Vagina (tissue), 2 donors: ENCODE data around the gene DCBLD2.

Source experiments
- CTCF ChIP-seq, 3 experiments: fragments of 450-650 bp in 2 of 3; fragments of 200-600 bp in 1 of 3; sonication (generic) in 1 of 3; IDR thresholded peaks; one replicate each; pipeline ENCODE4 v1.5.1; 2017 to 2019; ENCODE audit warnings: antibody characterized with exemption in 3 of 3, mild to moderate bottlenecking in 2 of 3, moderate library complexity in 2 of 3
- POLR2AphosphoS5 ChIP-seq, 2 donors: sonication (generic); formaldehyde crosslinking; IDR thresholded peaks; one replicate each; pipeline ENCODE4 v1.9.0; 2017; ENCODE audit warnings: antibody characterized with exemption in 2 of 2, mild to moderate bottlenecking in 2 of 2, low read depth in 1 of 2; ENCODE audit not compliant: insufficient read depth in 1 of 2

GRCh38 chr3:98839846-98840245, 61.6 kb downstream of the DCBLD2 start:
- TF ChIP-seq CTCF (IDR thresholded peaks at IDR 0.05) (no peak), POLR2AphosphoS5 (IDR thresholded peaks at IDR 0.05; ENCODE audit: insufficient read depth in 1 of 2, low read depth in 1 of 2) (no peak)
